Hepatocyte (in vitro differentiated cells): ENCODE results near the gene CFAP221.

Experiments
- CTCF ChIP-seq: fragments of 200-600 bp; sonication (generic); IDR thresholded peaks from 2 replicates; pipeline ENCODE4 v1.5.1; 2016; ENCODE audit warnings: antibody characterized with exemption, mild to moderate bottlenecking; ENCODE audit not compliant: poor library complexity
- EZH2 ChIP-seq: fragments of 200-600 bp; sonication (generic); IDR thresholded peaks from 2 replicates; pipeline ENCODE4 v1.6.1; 2016; ENCODE audit warnings: antibody characterized with exemption, mild to moderate bottlenecking, borderline replicate concordance
- EZH2phosphoT487 ChIP-seq: fragments of 200-600 bp; sonication (generic); IDR thresholded peaks from one replicate; pipeline ENCODE4 v1.6.1; 2018; ENCODE audit warnings: antibody characterized with exemption, mild to moderate bottlenecking, low read depth, moderate library complexity; ENCODE audit not compliant: unreplicated experiment, severe bottlenecking

- TF ChIP-seq CTCF (no peak), EZH2phosphoT487 (no peak), EZH2 (no peak)
These were observed 52.4 kb downstream of the CFAP221 start for GRCh38 chr2:119596638-119597037.
